SK-N-SH treated with all-trans-retinoic acid at 6 μM for 48 hours (cell line): ENCODE data around the gene SWSAP1.

ENCODE experiments used
- ARNTL ChIP-seq: fragments of 450-650 bp; formaldehyde crosslinking; IDR thresholded peaks from 2 replicates; pipeline ENCODE4 v1.5.0; 2020; ENCODE audit warnings: low read depth, mild to moderate bottlenecking, moderate library complexity, borderline replicate concordance
- BACH2 ChIP-seq: fragments of 250-450 bp; sonication (Bioruptor Pico); IDR thresholded peaks from 2 replicates; pipeline ENCODE4 v1.9.0; 2021; ENCODE audit warnings: mild to moderate bottlenecking, borderline replicate concordance
- OSR1 ChIP-seq: fragments of 250-450 bp; sonication (Bioruptor Pico); IDR thresholded peaks from 2 replicates; pipeline ENCODE4 v1.8.0; 2022; ENCODE audit warnings: moderate library complexity, mild to moderate bottlenecking, inconsistent platforms
- PPARA ChIP-seq: fragments of 250-450 bp; sonication (Bioruptor Pico); IDR thresholded peaks from 2 replicates; pipeline ENCODE4 v1.5.0; 2020; ENCODE audit warnings: mild to moderate bottlenecking, borderline replicate concordance
- RARB ChIP-seq: fragments of 250-450 bp; sonication (Bioruptor Pico); IDR thresholded peaks from 2 replicates; pipeline ENCODE4 v1.8.0; 2021; ENCODE audit warnings: mild to moderate bottlenecking, moderate library complexity
- ZFP3 ChIP-seq: fragments of 250-450 bp; sonication (Bioruptor Pico); IDR thresholded peaks from 2 replicates; pipeline ENCODE4 v1.5.0; 2020; ENCODE audit warnings: mild to moderate bottlenecking, moderate library complexity
- ZNF565 ChIP-seq: fragments of 450-650 bp; formaldehyde crosslinking; conservative IDR thresholded peaks from 2 replicates; pipeline ENCODE4 v1.5.0; 2020; ENCODE audit warnings: low read depth, mild to moderate bottlenecking, moderate library complexity
- ZNF8 ChIP-seq: fragments of 450-650 bp; formaldehyde crosslinking; IDR thresholded peaks from 2 replicates; pipeline ENCODE4 v1.5.0; 2020; ENCODE audit warnings: mild to moderate bottlenecking, moderate library complexity
- TF ChIP-seq, protein P1 (sequence below): fragments of 250-450 bp; sonication (Bioruptor Pico); IDR thresholded peaks from 2 replicates; pipeline ENCODE4 v1.8.0; 2020; ENCODE audit warnings: mild to moderate bottlenecking, moderate library complexity, borderline replicate concordance
- TF ChIP-seq, protein P2 (sequence below): fragments of 250-450 bp; sonication (Bioruptor Pico); IDR thresholded peaks from 2 replicates; pipeline ENCODE4 v1.5.1; 2020; ENCODE audit warnings: low read depth, mild to moderate bottlenecking, moderate library complexity

DNA sequence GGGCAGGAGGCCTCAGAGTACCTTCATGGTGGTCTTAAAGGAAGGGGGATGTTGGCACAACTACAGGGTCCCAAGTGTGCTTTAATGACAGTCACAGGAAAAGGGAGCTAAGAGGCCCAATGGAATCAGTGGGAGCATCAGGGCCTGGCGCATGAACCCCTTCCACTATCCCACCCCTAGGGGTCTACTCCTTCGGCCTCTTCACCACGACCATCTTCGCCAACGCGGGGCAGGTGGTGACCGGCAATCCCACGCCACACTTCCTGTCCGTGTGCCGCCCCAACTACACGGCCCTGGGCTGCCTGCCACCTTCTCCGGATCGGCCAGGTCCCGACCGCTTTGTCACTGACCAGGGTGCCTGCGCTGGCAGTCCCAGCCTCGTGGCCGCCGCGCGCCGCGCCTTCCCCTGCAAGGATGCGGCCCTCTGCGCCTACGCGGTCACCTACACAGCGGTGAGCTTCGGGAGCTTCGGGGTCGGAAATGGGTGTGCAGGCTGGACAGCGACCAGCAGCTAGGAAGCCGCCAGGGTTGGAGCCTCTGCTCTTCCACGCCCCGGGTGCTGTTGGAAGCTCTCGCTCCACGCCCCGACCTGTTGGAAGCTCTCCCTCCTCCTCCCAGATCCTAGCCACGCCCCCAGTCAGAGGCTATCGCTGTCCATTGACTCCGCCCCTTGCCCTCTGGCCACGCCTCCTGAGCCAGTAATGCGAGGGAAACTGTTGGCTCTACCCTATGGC, 13.3 kb upstream of the SWSAP1 start:
- no peak for TF ChIP-seq BACH2
- TF ChIP-seq, protein P1, sequence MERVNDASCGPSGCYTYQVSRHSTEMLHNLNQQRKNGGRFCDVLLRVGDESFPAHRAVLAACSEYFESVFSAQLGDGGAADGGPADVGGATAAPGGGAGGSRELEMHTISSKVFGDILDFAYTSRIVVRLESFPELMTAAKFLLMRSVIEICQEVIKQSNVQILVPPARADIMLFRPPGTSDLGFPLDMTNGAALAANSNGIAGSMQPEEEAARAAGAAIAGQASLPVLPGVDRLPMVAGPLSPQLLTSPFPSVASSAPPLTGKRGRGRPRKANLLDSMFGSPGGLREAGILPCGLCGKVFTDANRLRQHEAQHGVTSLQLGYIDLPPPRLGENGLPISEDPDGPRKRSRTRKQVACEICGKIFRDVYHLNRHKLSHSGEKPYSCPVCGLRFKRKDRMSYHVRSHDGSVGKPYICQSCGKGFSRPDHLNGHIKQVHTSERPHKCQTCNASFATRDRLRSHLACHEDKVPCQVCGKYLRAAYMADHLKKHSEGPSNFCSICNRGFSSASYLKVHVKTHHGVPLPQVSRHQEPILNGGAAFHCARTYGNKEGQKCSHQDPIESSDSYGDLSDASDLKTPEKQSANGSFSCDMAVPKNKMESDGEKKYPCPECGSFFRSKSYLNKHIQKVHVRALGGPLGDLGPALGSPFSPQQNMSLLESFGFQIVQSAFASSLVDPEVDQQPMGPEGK (CRISPR knock-in tag), result no peak
- TF ChIP-seq RARB (CRISPR knock-in tag), result no peak
- no peak for TF ChIP-seq ARNTL
- no peak for TF ChIP-seq OSR1 (CRISPR knock-in tag)
- no peak for TF ChIP-seq ZFP3 (CRISPR knock-in tag)
- TF ChIP-seq, protein P2, sequence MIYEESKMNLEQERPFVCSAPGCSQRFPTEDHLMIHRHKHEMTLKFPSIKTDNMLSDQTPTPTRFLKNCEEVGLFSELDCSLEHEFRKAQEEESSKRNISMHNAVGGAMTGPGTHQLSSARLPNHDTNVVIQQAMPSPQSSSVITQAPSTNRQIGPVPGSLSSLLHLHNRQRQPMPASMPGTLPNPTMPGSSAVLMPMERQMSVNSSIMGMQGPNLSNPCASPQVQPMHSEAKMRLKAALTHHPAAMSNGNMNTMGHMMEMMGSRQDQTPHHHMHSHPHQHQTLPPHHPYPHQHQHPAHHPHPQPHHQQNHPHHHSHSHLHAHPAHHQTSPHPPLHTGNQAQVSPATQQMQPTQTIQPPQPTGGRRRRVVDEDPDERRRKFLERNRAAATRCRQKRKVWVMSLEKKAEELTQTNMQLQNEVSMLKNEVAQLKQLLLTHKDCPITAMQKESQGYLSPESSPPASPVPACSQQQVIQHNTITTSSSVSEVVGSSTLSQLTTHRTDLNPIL (CRISPR knock-in tag), result no peak
- TF ChIP-seq ZNF565 (CRISPR knock-in tag), result no peak
- no peak for TF ChIP-seq PPARA (CRISPR knock-in tag)
- TF ChIP-seq ZNF8, result no peak
